ENCODE measurements around the gene TTC22. TPM values are rescaled to one million over a fixed set of nuclear protein-coding genes. Genes with fewer than 3 reads are reported as not detected.

TTC22 gene
- total RNA-seq, 2 experiments from 2014 or later: 4.8 to 5.3 TPM

DNA sequence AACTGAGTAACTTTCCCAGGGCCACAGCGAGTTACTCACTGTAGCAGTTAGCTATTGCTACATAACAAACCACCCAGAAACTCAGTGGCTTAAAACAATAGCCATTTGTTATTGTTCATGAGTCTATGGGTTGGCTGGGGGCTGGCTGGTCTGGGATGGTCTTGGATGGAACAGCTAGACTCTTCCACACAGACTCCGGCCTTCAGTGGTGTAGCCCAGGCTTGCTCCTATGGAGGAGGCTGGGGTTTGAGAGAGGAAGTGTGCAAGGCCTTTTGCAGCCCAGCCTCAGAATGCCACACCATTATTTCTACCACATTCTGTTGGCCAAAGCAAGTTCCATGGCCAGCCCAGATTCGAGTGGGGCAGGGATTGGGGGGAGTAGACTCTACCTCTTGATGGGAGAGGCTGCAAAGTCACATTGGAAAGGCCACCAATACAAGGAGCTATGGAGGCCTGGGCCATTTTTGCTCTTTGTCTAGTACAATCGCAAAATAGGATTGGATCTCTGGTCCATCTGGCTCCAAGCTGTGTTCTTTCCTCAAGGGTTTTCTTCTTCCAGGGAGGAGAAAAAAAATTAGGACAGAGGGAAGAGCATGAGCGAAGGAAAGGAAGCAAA, 37.5 kb upstream of the TTC22 start:
- Mint-ChIP-seq H3K4me1 (no peaks in the 10 kb centered on the region), H3K27ac (no peak overlapping the region), H3K27me3 (peaks cover 7% of the 10 kb centered on the region), H3K4me3 (no peak overlapping the region), H3K36me3 (no peaks in the 10 kb centered on the region), H3K9me3 (no peaks in the 10 kb centered on the region)
- no peak for DNase-seq

DNA sequence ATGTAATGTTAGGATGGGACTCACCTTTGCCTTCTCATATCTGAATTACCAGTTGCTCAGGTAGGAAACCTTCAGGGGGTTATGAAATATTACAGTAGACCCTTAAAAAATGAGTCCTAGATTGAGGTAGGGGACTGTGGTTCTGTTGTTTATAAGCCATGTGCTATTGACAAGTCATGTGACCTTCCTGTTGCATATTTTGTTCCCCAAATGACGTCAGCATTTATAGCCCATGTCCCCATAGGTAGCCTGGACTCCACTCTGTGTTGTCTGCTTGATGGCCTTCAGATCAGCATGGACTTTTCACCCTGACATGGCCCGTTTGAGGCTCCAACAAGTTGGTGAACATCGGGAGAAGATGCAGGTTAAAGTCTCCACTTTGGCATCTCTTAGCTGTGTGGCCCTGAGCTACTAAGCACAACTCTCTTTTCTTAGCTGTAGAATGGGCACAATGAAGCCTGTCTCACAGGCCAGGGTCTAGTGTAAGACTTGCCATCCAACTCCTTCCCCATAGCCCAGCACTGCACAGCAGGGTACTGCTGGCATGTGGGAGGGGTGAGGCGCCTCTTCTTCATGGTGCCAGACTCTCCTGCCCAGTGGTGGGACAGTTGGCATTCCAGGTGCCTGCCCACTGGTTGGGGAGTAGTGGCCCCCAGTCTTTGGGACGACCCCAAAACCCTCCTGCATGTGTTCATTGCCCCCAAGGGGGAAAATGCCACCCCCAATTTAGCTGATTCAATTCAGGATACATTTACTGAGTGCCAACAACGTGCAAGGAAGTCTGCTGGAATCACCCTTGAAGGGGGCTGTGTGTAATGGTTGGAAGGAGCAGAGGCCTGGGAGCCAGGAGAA, 36.1 kb upstream of the TTC22 start:
- Mint-ChIP-seq H3K4me1 (no peaks in the 10 kb centered on the region), H3K4me3 (no peak overlapping the region), H3K36me3 (no peaks in the 10 kb centered on the region), H3K27ac (no peak overlapping the region), H3K27me3 (peaks cover 7% of the 10 kb centered on the region), H3K9me3 (no peaks in the 10 kb centered on the region)
- DNase-seq: no peak

DNA sequence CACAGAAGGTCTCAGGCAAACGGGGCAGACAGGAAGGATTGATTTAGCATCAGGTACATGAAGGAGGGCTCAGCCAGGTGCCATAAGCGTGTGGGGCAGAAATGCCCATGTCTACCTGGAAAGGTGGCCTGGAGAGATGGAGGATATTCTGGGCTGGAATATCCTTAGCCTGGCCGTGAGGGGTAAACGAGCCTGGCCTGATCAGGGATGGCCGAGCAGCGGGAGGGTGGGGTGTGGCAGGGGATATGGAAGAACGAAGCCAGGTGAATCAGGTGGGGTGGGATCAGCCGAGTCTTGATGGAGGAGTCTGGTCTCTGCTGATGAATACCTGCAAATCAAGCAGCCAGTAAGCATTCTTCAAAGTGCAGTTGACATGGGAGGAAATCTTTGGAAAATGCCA, 35.5 kb upstream of the TTC22 start:
- Mint-ChIP-seq H3K9me3 (peaks cover under 1% of the 10 kb centered on the region), H3K4me1 (no peaks in the 10 kb centered on the region), H3K27me3 (peaks cover 7% of the 10 kb centered on the region), H3K4me3 (no peak overlapping the region), H3K27ac (no peak overlapping the region), H3K36me3 (no peaks in the 10 kb centered on the region)
- no peak for DNase-seq

DNA sequence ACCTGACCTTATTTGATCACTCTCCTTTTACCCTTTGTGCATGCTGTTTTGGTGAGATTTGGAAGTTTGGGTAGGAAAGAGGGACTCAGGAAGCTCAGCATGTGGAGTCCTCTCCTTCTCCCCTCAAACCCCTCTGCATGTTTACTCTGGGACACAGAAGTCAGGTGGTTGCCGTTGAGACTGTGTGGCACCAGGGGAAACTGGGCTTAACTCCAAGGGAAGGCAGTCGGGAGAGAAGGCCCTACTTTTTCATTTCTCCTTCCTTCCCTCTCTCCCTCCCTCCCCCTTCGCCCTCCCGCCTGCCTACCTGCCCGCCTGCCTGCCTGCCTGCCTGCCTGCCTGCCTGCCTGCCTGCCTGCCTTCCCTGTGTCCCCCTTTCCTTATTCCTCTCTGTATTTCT, 34.8 kb upstream of the TTC22 start:
- H3K36me3 Mint-ChIP-seq: peaks cover under 1% of the 10 kb centered on the region
- no peak for DNase-seq
- H3K27ac Mint-ChIP-seq: no peak overlapping the region
- H3K9me3 Mint-ChIP-seq: peaks cover 3% of the 10 kb centered on the region
- peaks cover 7% of the 10 kb centered on the region for H3K27me3 Mint-ChIP-seq
- no peaks in the 10 kb centered on the region for H3K4me1 Mint-ChIP-seq
- H3K4me3 Mint-ChIP-seq: no peak overlapping the region

DNA sequence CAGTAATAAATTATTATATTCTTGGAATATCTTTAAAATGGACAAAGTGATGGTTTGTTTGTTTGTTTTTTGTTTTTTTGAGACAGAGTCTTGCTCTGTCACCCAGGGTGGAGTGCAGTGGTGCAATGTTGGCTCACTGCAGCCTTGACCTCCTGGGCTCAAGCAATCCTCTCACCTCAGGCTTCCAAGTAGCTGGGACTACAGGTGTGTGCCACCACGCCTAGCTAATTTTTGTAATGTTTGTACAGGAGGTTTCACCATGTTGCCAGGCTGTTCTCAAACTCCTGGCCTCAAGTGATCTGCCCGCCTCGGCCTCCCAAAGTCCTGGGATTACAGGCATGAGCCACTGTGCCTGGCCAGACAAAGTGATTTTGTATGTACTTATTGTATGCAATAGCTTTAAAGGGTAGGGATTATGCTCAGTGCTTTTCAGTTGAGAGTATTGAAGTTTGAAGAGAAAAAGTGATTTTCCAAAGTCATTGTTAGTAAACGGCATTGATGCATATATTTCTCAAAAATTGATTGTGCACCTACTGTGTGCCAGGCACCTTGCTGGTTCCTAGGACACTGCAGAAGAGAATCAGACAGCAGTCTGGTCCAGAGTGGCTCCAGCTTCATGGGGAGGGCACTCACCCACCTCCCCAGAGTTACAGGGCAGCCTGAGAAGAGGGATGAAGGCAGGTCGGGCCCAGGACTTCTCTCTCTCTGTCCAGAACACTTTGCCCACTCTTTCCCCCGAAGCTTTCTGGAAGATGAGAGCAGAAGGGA, 34.2 kb upstream of the TTC22 start:
- H3K4me1 Mint-ChIP-seq: no peaks in the 10 kb centered on the region
- peaks cover 3% of the 10 kb centered on the region for H3K9me3 Mint-ChIP-seq
- no peak overlapping the region for H3K27ac Mint-ChIP-seq
- H3K4me3 Mint-ChIP-seq: no peak overlapping the region
- peaks cover 7% of the 10 kb centered on the region for H3K27me3 Mint-ChIP-seq
- peaks cover 3% of the 10 kb centered on the region for H3K36me3 Mint-ChIP-seq
- no peak for DNase-seq

DNA sequence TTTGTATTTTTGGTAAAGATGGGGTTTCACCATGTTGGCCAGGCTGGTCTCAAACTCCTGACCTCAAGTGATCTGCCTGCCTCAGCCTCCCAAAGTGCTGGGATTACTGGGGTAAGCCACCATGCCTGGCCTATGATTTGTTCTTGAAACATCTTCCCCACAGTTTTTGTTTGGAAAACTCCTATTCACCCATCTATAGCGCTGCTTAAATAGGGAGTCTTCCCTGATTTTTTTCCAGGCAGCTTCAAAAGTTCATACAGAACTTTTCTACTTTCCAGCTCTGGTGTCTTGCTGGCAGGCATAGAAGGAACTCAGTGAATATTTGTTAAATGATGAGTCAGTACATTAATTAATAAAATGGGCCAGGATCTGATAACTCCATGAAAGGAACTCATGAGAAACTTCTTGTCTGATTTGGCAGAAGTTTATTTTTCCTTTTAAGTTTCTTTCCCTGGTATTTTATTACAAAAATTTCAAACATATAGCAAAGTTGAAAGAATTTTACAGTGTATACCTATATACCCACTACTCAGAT, 33.0 kb upstream of the TTC22 start:
- peaks cover 3% of the 10 kb centered on the region for H3K36me3 Mint-ChIP-seq
- H3K9me3 Mint-ChIP-seq: peaks cover 3% of the 10 kb centered on the region
- no peak overlapping the region for H3K27ac Mint-ChIP-seq
- no peak overlapping the region for H3K4me3 Mint-ChIP-seq
- H3K4me1 Mint-ChIP-seq: no peaks in the 10 kb centered on the region
- peaks cover 7% of the 10 kb centered on the region for H3K27me3 Mint-ChIP-seq
- no peak for DNase-seq

DNA sequence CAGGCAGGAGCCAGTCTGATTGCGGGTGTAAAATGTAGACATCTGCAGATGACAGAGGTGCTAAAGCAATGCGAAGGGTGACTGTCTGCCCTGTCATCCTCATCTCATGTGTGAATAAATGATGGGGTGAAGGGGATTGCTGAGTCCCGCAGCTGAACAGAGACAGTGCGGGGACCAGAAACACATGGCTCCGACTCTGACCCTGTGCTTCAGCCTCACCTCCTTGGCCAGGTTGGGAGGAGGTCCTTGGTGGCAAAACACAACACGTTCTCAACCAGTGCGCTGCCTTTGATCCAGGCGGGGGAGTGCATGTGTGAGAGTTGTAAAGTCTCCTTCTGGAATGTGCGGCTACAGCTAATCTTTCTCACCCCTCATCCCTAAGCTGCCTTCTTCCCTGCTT, 32.0 kb upstream of the TTC22 start:
- Mint-ChIP-seq H3K9me3 (peaks cover 5% of the 10 kb centered on the region), H3K4me1 (no peaks in the 10 kb centered on the region), H3K4me3 (no peak overlapping the region), H3K36me3 (peaks cover 5% of the 10 kb centered on the region), H3K27me3 (peaks cover 7% of the 10 kb centered on the region), H3K27ac (no peak overlapping the region)
- DNase-seq: no peak

DNA sequence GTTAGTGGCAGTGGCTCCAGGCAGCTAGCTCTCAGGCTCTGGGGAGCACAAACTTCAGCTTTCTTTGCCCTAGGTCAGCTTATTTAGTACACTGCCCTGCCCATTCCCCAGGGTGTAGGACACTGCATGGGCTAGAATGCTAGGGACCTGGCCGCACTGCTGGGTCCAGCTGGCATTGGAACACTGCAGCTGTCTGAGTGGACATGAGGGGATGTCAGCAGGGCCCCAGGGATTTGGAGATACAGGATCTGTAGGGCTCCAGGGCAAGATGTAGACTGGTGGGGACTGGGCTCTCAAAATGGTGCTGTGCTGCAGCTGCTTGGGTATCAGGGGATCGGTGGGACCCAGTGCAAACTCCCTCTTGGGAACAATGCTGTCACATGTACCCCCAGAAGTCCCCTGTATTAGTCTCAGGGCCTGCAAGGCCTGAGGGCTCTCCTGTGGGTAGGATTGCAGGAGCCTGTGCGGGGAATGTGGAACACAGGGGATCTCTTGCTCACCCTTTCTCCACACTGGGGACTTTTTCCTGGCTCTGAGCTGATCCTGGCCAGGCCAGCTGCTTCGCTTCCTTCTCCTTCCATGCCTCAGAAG, 25.2 kb upstream of the TTC22 start:
- Mint-ChIP-seq H3K36me3 (peaks cover 13% of the 10 kb centered on the region), H3K27ac (no peak overlapping the region), H3K4me1 (no peaks in the 10 kb centered on the region), H3K4me3 (no peak overlapping the region), H3K27me3 (no peaks in the 10 kb centered on the region), H3K9me3 (peaks cover 17% of the 10 kb centered on the region)
- DNase-seq: no peak

DNA sequence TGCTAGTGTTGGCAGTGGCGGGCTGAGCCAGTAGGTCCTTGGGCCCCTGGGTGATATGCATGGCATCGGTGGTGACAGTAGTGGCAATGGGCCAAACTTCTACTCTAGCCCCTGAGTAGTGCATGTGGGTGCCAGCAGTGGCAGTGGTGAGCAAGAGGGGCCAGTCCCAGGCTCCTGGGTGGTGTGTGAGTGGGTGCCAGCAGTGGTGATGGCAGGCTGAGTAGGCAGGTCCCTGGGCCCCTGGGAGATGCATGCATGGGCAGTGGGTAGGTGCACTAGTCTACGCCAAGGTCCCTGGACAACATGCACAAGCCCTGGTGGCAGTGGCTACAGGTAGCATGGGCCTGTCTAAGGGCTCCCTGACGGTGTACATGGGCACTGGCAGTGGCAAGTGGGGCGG, 24.6 kb upstream of the TTC22 start:
- Mint-ChIP-seq H3K27me3 (no peaks in the 10 kb centered on the region), H3K27ac (no peak overlapping the region), H3K4me3 (no peak overlapping the region), H3K9me3 (peaks cover 17% of the 10 kb centered on the region), H3K36me3 (peaks cover 10% of the 10 kb centered on the region), H3K4me1 (no peaks in the 10 kb centered on the region)
- DNase-seq: no peak

DNA sequence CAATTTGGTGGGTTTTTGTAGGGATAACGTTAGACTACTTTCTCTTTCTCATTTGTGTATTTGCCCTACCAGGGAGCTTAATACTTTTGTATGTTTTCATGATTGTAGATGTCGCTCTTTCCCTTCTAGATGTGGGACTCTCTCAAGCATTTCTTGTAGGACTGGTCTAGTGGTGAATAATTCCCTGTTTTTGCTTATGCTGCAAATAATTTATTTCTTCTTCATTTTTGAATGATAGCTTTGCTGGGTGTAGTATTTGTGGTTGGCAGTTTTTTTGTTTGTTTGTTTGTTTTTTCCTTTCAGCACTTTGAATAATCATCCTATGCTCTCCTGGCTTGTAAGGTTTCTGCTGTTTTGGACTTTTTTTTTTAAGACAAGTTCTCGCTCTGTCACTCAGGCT, 22.5 kb upstream of the TTC22 start:
- H3K27ac Mint-ChIP-seq: no peak overlapping the region
- no peaks in the 10 kb centered on the region for H3K27me3 Mint-ChIP-seq
- DNase-seq: no peak
- no peaks in the 10 kb centered on the region for H3K4me1 Mint-ChIP-seq
- peaks cover 15% of the 10 kb centered on the region for H3K9me3 Mint-ChIP-seq
- H3K36me3 Mint-ChIP-seq: peaks cover 9% of the 10 kb centered on the region
- H3K4me3 Mint-ChIP-seq: no peak overlapping the region

DNA sequence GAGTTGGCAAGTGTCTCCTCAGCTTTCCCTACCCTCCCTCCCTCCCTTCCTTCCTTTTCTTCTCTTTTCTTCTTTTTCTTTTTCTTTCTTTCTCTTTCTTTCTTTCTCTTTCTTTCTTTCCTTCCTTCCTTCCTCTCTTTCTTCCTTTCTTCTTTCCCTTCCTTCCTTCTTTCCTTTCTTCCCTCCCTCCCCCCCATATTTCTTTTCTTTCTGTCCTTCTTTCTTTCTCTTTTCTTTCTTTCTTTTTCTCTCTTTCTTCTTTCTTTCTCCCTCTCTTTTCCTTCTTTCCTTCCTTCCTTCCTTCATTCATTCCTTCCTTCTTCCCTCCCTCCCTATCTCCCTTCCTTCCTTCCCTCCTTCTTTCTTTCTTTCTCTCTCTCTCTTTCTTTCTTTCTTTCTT, 18.6 kb upstream of the TTC22 start:
- no peak for DNase-seq
- Mint-ChIP-seq H3K36me3 (peaks cover 2% of the 10 kb centered on the region), H3K27ac (no peak overlapping the region), H3K27me3 (no peaks in the 10 kb centered on the region), H3K9me3 (peaks cover 10% of the 10 kb centered on the region), H3K4me1 (peaks cover 5% of the 10 kb centered on the region), H3K4me3 (no peak overlapping the region)

DNA sequence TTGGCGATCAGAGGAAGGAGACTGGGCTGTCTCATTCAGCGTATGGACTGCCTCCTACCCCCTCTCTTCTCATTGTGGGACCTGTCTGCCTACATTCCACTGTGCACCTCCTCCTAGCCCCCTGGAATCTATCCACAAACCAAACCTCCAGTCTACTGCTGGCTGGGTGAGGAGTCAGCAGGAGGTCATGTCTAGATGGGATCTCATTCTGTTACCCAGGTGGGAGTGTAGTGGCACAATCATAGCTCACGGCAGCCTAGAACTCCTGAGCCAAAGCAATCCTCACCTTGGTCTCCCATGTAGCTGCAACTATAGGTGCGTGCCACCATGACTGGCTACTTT, 18.0 kb upstream of the TTC22 start:
- no peak overlapping the region for H3K27ac Mint-ChIP-seq
- H3K36me3 Mint-ChIP-seq: peaks cover 2% of the 10 kb centered on the region
- DNase-seq: no peak
- no peaks in the 10 kb centered on the region for H3K27me3 Mint-ChIP-seq
- H3K4me3 Mint-ChIP-seq: no peak overlapping the region
- H3K4me1 Mint-ChIP-seq: peaks cover 5% of the 10 kb centered on the region
- H3K9me3 Mint-ChIP-seq: peaks cover 5% of the 10 kb centered on the region

DNA sequence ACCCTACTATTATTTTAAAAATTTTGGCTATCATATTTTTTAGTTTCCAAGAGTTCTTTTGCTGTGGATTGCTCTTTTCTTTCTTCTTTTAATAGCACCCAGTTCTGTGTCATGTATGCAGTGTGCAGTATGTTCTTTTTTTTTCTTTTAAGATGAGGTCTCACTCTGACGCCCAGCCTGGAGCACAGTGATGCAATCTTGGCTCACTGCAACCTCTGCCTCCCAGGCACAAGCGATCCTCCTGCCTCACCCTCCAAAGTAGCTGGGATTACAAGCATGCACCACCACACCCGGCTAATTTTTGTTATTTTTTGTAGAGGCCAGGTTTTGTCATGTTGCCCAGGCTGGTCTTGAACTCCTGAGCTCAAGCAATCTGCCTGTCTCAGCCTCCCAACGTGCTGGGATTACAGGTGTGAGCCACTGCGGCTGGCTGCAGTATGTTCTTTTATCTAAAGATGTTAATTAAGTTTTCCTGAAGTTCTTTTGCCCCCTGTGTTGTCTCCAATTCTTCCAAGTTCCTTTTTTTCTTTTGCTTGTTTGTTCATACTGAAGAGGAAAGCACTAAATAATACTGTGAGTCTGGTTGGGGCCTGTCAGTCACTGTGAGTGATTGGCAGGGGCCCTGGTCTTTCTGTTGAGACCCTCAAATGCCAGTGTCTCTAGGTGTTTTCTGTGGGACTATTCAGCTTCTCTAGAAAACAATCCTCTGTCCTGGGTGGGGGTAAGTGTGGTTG, 17.5 kb upstream of the TTC22 start:
- Mint-ChIP-seq H3K4me3 (no peak overlapping the region), H3K4me1 (peaks cover 5% of the 10 kb centered on the region), H3K9me3 (peaks cover 2% of the 10 kb centered on the region), H3K36me3 (peaks cover 2% of the 10 kb centered on the region), H3K27me3 (no peaks in the 10 kb centered on the region), H3K27ac (no peak overlapping the region)
- DNase-seq: no peak

DNA sequence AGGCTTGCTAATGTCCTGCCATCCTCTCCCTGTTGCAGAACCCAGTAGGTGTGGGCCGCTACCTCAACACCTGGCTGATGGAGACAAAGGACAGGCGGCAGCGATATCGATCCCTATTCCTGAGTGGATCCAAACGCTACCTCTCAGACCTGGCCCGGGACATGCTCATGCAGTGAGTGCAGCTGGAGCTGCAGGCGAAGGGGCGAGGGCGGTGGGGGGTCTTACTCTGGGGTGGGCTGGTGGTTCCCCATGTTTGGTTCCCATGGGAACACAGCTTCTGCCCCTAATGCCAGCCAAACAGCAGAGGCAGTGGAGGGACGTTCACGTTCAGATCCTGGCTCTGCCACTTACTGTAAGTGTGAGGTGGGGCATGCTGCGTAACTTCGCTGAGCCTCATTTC, 15.8 kb upstream of the TTC22 start:
- Mint-ChIP-seq H3K4me3 (no peak overlapping the region), H3K4me1 (peaks cover 7% of the 10 kb centered on the region), H3K36me3 (no peaks in the 10 kb centered on the region), H3K27ac (no peak overlapping the region), H3K9me3 (no peaks in the 10 kb centered on the region), H3K27me3 (no peaks in the 10 kb centered on the region)
- no peak for DNase-seq

Data from activated naive CD8-positive, alpha-beta T cell treated with anti-CD3 and anti-CD28 coated beads for 36 hours (primary cell).